ENCODE results near the gene BUD31. TPM values are rescaled to one million over a fixed set of nuclear protein-coding genes. Genes with fewer than 3 reads are reported as not detected.
A peak's percentile ranks its signal among the peaks of the same experiment; 100 is the strongest.

The BUD31 gene
- total RNA-seq, 1 experiment from 2014 or later: 154 TPM

DNA sequence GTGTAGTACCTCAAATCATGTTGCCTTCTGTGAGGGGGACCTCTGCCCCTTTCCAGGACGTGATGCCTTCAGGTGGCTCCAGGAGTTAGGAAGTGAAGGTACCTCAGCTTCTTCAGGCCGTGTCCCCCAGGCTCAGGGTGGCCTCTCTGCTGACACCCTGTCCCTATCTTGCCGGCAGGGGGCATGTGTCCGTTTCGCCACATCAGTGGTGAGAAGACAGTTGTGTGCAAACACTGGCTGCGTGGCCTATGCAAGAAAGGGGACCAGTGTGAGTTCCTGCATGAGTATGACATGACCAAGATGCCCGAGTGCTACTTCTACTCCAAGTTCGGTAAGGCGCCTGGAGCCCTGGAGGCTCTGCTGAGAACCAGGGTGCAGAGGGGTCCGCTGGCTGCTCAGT lies 39.2 kb downstream of the BUD31 start:
- TF ChIP-seq, protein P1, sequence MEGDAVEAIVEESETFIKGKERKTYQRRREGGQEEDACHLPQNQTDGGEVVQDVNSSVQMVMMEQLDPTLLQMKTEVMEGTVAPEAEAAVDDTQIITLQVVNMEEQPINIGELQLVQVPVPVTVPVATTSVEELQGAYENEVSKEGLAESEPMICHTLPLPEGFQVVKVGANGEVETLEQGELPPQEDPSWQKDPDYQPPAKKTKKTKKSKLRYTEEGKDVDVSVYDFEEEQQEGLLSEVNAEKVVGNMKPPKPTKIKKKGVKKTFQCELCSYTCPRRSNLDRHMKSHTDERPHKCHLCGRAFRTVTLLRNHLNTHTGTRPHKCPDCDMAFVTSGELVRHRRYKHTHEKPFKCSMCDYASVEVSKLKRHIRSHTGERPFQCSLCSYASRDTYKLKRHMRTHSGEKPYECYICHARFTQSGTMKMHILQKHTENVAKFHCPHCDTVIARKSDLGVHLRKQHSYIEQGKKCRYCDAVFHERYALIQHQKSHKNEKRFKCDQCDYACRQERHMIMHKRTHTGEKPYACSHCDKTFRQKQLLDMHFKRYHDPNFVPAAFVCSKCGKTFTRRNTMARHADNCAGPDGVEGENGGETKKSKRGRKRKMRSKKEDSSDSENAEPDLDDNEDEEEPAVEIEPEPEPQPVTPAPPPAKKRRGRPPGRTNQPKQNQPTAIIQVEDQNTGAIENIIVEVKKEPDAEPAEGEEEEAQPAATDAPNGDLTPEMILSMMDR (IDR thresholded peaks at IDR 0.05 in 2 of 3, conservative IDR thresholded peaks at IDR 0.05 in 1 of 3; ENCODE audit: borderline replicate concordance in 1 of 3, insufficient read depth in 1 of 3, low read depth in 2 of 3, low read length in 2 of 3): 0 out of 6 replicates have a peak, but pooled peaks of 1 of the 3 experiments have one; percentile 12
- TF ChIP-seq EZH2phosphoT487 (IDR thresholded peaks at IDR 0.05; ENCODE audit: borderline replicate concordance): no peak
- no peaks in the 10 kb centered on the region for H3K4me1 ChIP-seq (ENCODE audit: control insufficient read depth in 1 of 2, insufficient read depth in 2 of 2, low read length in 2 of 2)
- no peaks in the 10 kb centered on the region for H4K20me1 ChIP-seq (ENCODE audit: insufficient read depth)
- H3K36me3 ChIP-seq (ENCODE audit: control insufficient read depth in 1 of 2, insufficient read depth in 2 of 2, low read length in 2 of 2): peaks cover 48 to 49% of the 10 kb centered on the region in 2 experiments; a peak in 3 of 4 replicates
- H3K9me2 ChIP-seq (ENCODE audit: insufficient read depth): no peaks in the 10 kb centered on the region
- ChIA-PET POLR2A (no interaction called here), CTCF (no interaction called here), RAD21 (ENCODE audit: low non-redundant PET in 1 of 2, low total read pairs in 2 of 2, uncharacterized antibody in 2 of 2, unreplicated experiment in 2 of 2) (no interaction called here)
- ATAC-seq (0 out of 2 replicates have a peak, but pooled peaks have one; percentile 28), DNase-seq (ENCODE audit: low read depth, low spot score) (no peak)
- H3K4me3 ChIP-seq (replicated peaks in 1 of 2; ENCODE audit: low read depth in 1 of 2, low read length in 2 of 2): no peak overlapping the region
- no peak overlapping the region for H2AFZ ChIP-seq (ENCODE audit: low read depth, low read length, poor library complexity, severe bottlenecking)
- H3K27me3 ChIP-seq (ENCODE audit: insufficient read depth, low read length): no peaks in the 10 kb centered on the region
- peaks cover 21% of the 10 kb centered on the region for H3K79me2 ChIP-seq (ENCODE audit: insufficient read depth, low read length)
- H3K4me2 ChIP-seq (ENCODE audit: low read length): no peak overlapping the region
- intact Hi-C loops (cut with micrococcal nuclease): no loop called here
- no TSS peak for BruUV-seq (replicated peaks)
- H3K27ac ChIP-seq (ENCODE audit: low read depth, low read length): no peak overlapping the region
- H3K9me3 ChIP-seq (ENCODE audit: control insufficient read depth in 1 of 2, insufficient read depth in 1 of 2, low read depth in 1 of 2, low read length in 2 of 2): no peaks in the 10 kb centered on the region
- H3K9ac ChIP-seq (ENCODE audit: low read length): no peak overlapping the region

DNA sequence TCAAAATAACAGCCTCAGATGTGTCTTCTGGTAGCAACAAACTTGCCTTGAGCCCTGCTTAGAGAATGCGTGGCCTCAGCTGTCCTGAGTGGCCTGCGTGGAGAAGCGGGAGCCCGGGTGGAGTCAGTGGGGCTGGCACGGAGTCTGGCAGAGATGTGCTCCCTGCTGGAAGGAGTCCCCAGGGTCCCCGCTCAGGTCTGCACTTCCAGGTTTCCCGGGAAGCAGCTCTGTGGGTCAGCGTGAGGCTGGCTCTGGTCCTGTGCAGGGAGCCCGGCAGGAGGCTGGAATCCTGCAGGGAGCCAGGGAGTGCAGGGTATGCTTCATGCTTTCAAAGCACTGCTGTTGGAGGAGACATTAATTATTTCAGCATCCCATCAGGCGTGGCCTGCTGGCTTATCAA lies 40.1 kb downstream of the BUD31 start:
- peaks cover 12% of the 10 kb centered on the region for H3K79me2 ChIP-seq (ENCODE audit: insufficient read depth, low read length)
- ChIA-PET RAD21 (ENCODE audit: low non-redundant PET in 1 of 2, low total read pairs in 2 of 2, uncharacterized antibody in 2 of 2, unreplicated experiment in 2 of 2) (no interaction called here), POLR2A (no interaction called here), CTCF (no interaction called here)
- no peaks in the 10 kb centered on the region for H3K4me1 ChIP-seq (ENCODE audit: control insufficient read depth in 1 of 2, insufficient read depth in 2 of 2, low read length in 2 of 2)
- H3K9me3 ChIP-seq (ENCODE audit: control insufficient read depth in 1 of 2, insufficient read depth in 1 of 2, low read depth in 1 of 2, low read length in 2 of 2): no peaks in the 10 kb centered on the region
- H3K4me3 ChIP-seq (replicated peaks in 1 of 2; ENCODE audit: low read depth in 1 of 2, low read length in 2 of 2): no peak overlapping the region
- no peak overlapping the region for H2AFZ ChIP-seq (ENCODE audit: low read depth, low read length, poor library complexity, severe bottlenecking)
- H3K9ac ChIP-seq (ENCODE audit: low read length): no peak overlapping the region
- intact Hi-C loops (cut with micrococcal nuclease): no loop called here
- H3K4me2 ChIP-seq (ENCODE audit: low read length): no peak overlapping the region
- no peak for ATAC-seq
- BruUV-seq (replicated peaks): no TSS peak
- TF ChIP-seq SRF (IDR thresholded peaks at IDR 0.05; ENCODE audit: low read depth) (no peak), EZH2phosphoT487 (IDR thresholded peaks at IDR 0.05; ENCODE audit: borderline replicate concordance) (no peak), CEBPB (IDR thresholded peaks at IDR 0.05; ENCODE audit: low read depth) (no peak), YY1 (IDR thresholded peaks at IDR 0.05; ENCODE audit: extremely low read depth, insufficient replicate concordance, low read depth, low read length) (no peak), RAD21 (IDR thresholded peaks at IDR 0.05; ENCODE audit: low read depth) (no peak), EGR1 (IDR thresholded peaks at IDR 0.05; ENCODE audit: low read depth) (no peak), ZNF274 (IDR thresholded peaks at IDR 0.05; ENCODE audit: low read depth, low read length) (no peak), ZFX (IDR thresholded peaks at IDR 0.05) (no peak), EZH2 (IDR thresholded peaks at IDR 0.05) (no peak), POLR2AphosphoS5 (IDR thresholded peaks at IDR 0.05; ENCODE audit: low read depth, low read length) (no peak)
- TF ChIP-seq, protein P1 (IDR thresholded peaks at IDR 0.05 in 2 of 3, conservative IDR thresholded peaks at IDR 0.05 in 1 of 3; ENCODE audit: borderline replicate concordance in 1 of 3, insufficient read depth in 1 of 3, low read depth in 2 of 3, low read length in 2 of 3): no peak
- TF ChIP-seq, protein P2, sequence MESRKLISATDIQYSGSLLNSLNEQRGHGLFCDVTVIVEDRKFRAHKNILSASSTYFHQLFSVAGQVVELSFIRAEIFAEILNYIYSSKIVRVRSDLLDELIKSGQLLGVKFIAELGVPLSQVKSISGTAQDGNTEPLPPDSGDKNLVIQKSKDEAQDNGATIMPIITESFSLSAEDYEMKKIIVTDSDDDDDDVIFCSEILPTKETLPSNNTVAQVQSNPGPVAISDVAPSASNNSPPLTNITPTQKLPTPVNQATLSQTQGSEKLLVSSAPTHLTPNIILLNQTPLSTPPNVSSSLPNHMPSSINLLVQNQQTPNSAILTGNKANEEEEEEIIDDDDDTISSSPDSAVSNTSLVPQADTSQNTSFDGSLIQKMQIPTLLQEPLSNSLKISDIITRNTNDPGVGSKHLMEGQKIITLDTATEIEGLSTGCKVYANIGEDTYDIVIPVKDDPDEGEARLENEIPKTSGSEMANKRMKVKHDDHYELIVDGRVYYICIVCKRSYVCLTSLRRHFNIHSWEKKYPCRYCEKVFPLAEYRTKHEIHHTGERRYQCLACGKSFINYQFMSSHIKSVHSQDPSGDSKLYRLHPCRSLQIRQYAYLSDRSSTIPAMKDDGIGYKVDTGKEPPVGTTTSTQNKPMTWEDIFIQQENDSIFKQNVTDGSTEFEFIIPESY (IDR thresholded peaks at IDR 0.05; ENCODE audit: extremely low read depth, insufficient replicate concordance, low read length): no peak
- no peaks in the 10 kb centered on the region for H4K20me1 ChIP-seq (ENCODE audit: insufficient read depth)
- no peak overlapping the region for H3K27ac ChIP-seq (ENCODE audit: low read depth, low read length)
- DNase-seq (ENCODE audit: low read depth, low spot score): no peak
- no peaks in the 10 kb centered on the region for H3K9me2 ChIP-seq (ENCODE audit: insufficient read depth)
- peaks cover 45 to 50% of the 10 kb centered on the region in 2 experiments; a peak in 3 of 4 replicates for H3K36me3 ChIP-seq (ENCODE audit: control insufficient read depth in 1 of 2, insufficient read depth in 2 of 2, low read length in 2 of 2)
- no peaks in the 10 kb centered on the region for H3K27me3 ChIP-seq (ENCODE audit: insufficient read depth, low read length)

Data from HCT116 (cell line).